Measurements from ENCODE around the gene ENDOV. TPM values are rescaled to one million over a fixed set of nuclear protein-coding genes. Genes with fewer than 3 reads are reported as not detected.

Gene ENDOV
- total and polyA plus RNA-seq, 8 donors: 18.8 to 49.9 (median 40.6) TPM

DNA sequence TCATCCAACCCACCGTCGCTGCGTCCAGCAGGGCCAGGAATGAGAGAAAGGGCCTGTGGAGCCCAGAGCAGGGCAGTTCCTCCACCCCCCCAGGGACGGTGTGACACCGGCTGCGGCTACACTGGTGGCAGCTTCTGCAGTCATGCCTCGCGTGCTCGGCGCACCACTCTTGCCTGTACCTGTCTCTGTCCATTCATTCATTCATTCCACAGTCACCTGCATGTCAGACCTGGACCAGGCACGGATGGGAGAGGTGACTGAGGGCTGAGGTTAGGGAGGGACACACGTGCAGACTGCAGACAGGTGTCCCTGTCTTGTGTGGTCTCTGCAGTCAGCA, 27.3 kb downstream of the ENDOV start:
- H3K4me1 ChIP-seq: no peaks in the 10 kb centered on the region
- TF ChIP-seq, protein P1, sequence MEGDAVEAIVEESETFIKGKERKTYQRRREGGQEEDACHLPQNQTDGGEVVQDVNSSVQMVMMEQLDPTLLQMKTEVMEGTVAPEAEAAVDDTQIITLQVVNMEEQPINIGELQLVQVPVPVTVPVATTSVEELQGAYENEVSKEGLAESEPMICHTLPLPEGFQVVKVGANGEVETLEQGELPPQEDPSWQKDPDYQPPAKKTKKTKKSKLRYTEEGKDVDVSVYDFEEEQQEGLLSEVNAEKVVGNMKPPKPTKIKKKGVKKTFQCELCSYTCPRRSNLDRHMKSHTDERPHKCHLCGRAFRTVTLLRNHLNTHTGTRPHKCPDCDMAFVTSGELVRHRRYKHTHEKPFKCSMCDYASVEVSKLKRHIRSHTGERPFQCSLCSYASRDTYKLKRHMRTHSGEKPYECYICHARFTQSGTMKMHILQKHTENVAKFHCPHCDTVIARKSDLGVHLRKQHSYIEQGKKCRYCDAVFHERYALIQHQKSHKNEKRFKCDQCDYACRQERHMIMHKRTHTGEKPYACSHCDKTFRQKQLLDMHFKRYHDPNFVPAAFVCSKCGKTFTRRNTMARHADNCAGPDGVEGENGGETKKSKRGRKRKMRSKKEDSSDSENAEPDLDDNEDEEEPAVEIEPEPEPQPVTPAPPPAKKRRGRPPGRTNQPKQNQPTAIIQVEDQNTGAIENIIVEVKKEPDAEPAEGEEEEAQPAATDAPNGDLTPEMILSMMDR (IDR thresholded peaks at IDR 0.05): no peak
- no peaks in the 10 kb centered on the region for H3K36me3 ChIP-seq
- DNase-seq (peak in 1 of 4 donors; percentile 47), ATAC-seq (no peak)
- intact Hi-C loops (cut with DNase I): no loop called here
- H3K9me3 ChIP-seq: no peaks in the 10 kb centered on the region
- H3K27me3 ChIP-seq: no peaks in the 10 kb centered on the region
- H3K27ac ChIP-seq: no peak overlapping the region
- no peak overlapping the region for H3K4me3 ChIP-seq

DNA sequence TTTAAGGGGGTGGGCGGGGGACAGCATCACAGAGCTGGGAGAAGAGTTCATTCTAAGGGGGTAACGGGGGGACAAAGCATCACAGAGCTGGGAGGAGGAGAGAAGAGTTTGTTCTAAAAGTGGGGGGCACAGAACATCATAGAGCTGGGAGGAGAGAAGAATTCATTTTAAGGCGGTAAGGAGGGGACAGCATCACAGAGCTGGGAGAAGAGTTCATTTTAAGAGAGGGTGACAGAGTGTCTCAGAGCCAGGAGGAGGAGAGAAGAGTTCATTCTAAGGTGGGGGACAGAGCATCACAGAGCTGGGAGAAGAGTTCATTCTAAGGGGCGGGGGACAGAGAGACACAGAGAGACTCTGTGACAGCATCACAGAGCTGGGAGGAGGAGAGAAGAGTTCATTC, 27.8 kb downstream of the ENDOV start:
- H3K27me3 ChIP-seq: no peaks in the 10 kb centered on the region
- no peak overlapping the region for H3K27ac ChIP-seq
- no peak overlapping the region for H3K4me3 ChIP-seq
- DNase-seq (no peak), ATAC-seq (no peak)
- TF ChIP-seq, protein P1 (IDR thresholded peaks at IDR 0.05): no peak
- H3K4me1 ChIP-seq: no peaks in the 10 kb centered on the region
- H3K36me3 ChIP-seq: no peaks in the 10 kb centered on the region
- no peaks in the 10 kb centered on the region for H3K9me3 ChIP-seq
- intact Hi-C loops (cut with DNase I): no loop called here

DNA sequence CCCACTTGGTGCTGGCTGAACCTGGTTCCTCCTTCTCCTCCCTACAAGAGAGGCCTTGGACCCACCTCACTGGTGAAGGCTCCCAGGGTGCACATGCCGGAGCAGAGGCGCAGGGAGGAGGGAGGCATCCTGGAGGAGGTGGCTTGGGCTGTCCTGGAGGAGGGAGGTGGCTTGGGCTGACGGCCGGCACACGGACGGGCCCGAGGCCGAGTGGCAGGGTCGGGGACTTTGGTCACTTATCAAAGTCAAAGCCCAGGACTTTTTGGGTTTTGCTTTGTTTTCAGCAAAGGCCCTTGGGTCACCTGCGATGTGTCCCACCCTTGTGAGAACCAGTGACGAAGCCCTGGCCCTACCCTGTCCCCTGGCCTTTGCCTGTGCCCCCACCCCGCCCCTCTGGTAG, 28.5 kb downstream of the ENDOV start:
- no peak overlapping the region for H3K4me3 ChIP-seq
- ATAC-seq: no peak
- H3K9me3 ChIP-seq: no peaks in the 10 kb centered on the region
- TF ChIP-seq, protein P1 (IDR thresholded peaks at IDR 0.05): no peak
- H3K27me3 ChIP-seq: no peaks in the 10 kb centered on the region
- intact Hi-C loops (cut with DNase I): no loop called here
- H3K27ac ChIP-seq: no peak overlapping the region
- DNase-seq: peak in 1 of 4 donors; percentile 54
- no peaks in the 10 kb centered on the region for H3K36me3 ChIP-seq
- no peaks in the 10 kb centered on the region for H3K4me1 ChIP-seq

DNA sequence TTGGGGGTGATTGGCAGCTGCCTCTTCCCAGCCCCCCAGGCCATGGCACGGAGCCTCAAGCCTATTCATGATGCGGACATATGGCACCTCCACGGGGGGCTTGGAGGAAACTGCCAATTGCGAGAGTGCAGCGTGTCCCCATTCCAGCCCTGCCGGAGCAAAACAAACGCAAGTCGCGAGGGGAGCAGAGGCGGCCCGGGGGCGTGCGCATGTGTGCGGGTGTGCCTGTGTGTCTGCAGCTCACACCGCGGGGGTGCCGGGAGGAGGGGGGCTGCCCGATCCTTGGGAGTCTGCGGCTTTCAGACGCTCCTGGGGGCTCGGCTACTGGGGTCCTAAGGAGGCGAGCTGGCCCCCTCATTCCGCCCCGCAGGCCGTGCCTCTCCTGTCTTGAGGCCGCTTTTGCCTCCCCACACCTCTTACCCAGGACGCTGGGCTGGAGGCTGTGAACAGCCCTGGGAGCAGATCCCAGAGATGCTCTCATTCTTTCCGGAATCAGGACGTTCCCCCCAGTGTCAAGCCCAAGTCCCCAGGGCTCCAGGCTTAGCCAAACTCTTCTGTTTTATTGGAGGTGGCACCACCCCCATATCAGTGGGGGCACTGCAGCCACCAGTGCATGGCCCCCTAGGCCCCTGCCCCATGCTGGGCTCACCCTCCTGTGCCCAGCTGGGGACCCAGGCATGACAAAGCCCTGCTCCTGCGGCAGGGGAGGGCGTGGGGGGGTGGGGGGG, 29.1 kb downstream of the ENDOV start:
- Histone ChIP-seq H3K27ac (no peak overlapping the region), H3K36me3 (no peaks in the 10 kb centered on the region), H3K9me3 (no peaks in the 10 kb centered on the region), H3K4me1 (no peaks in the 10 kb centered on the region), H3K27me3 (no peaks in the 10 kb centered on the region), H3K4me3 (no peak overlapping the region)
- TF ChIP-seq, protein P1 (IDR thresholded peaks at IDR 0.05): no peak
- peak in 1 of 4 donors; percentile 76 for DNase-seq
- intact Hi-C loops (cut with DNase I): no loop called here
- no peak for ATAC-seq

DNA sequence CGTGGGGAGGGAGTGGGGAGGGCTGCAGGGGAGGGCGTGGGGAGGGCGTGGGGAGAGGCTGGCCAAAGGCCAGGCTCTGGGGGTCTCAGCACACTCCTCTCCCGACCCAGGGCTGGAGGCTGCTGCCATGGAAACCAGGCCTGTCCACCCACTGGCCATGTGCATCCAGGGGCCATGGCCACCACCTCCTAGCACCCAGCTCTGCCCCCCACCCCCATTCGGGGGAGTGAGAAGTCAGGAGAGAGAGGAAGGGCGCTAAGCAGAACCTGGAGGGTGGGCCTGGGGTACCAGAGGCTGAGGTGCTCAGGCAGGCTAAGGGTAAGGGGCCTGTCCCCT, 29.6 kb downstream of the ENDOV start:
- ATAC-seq (no peak), DNase-seq (peak in 1 of 4 donors; percentile 26)
- intact Hi-C loops (cut with DNase I): no loop called here
- Histone ChIP-seq H3K27ac (no peak overlapping the region), H3K36me3 (no peaks in the 10 kb centered on the region), H3K9me3 (no peaks in the 10 kb centered on the region), H3K4me1 (no peaks in the 10 kb centered on the region), H3K27me3 (no peaks in the 10 kb centered on the region), H3K4me3 (no peak overlapping the region)
- TF ChIP-seq, protein P1 (IDR thresholded peaks at IDR 0.05): no peak

Data from left lung (tissue), 10 donors.